ENCODE measurements around the gene RCSD1.

- TF ChIP-seq RARB (CRISPR knock-in tag; IDR thresholded peaks at IDR 0.05) (no peak), ISL1 (CRISPR knock-in tag; IDR thresholded peaks at IDR 0.05) (no peak), PATZ1 (CRISPR knock-in tag; IDR thresholded peaks at IDR 0.05; ENCODE audit: borderline replicate concordance) (no peak), ZFP3 (CRISPR knock-in tag; IDR thresholded peaks at IDR 0.05) (no peak), GLIS3 (CRISPR knock-in tag; IDR thresholded peaks at IDR 0.05) (no peak), OSR1 (CRISPR knock-in tag; IDR thresholded peaks at IDR 0.05) (no peak), ZFP30 (CRISPR knock-in tag; IDR thresholded peaks at IDR 0.05) (no peak), ZNF8 (CRISPR knock-in tag; IDR thresholded peaks at IDR 0.05) (no peak)
Observed at GRCh38 chr1:167689567-167689920, 59.5 kb downstream of the RCSD1 start.

Data from SK-N-SH treated with all-trans-retinoic acid at 6 μM for 48 hours (cell line).